Activated CD4-positive, alpha-beta memory T cell treated with anti-CD3 and anti-CD28 coated beads for 36 hours (primary cell): ENCODE data around the gene MLC1. TPM values are rescaled to one million over a fixed set of nuclear protein-coding genes. Genes with fewer than 3 reads are reported as not detected.

Experiments
- CTCF ChIA-PET: fragments of 350-600 bp; sonication (Branson Sonifier 250); formaldehyde crosslinking; loops from one replicate; lab custom pipeline; 2021; ENCODE audit warnings: antibody characterized with exemption, inconsistent platforms; lab: Charles Lee
- POLR2A ChIA-PET: fragments of 350-600 bp; sonication (Branson Sonifier 250); formaldehyde crosslinking; loops from one replicate; lab custom pipeline; 2021; ENCODE audit warnings: antibody characterized with exemption; lab: Charles Lee
- DNase-seq: peaks from one replicate; pipeline ENCODE4 v3.0.0-alpha.2; 2020
- H3K27ac Mint-ChIP-seq: one replicate; pipeline ENCODE4 v1.8.0; 2021; ENCODE audit warnings: mixed read lengths
- H3K27me3 Mint-ChIP-seq: one replicate; pipeline ENCODE4 v1.8.0; 2021; ENCODE audit warnings: mixed read lengths
- H3K36me3 Mint-ChIP-seq: one replicate; pipeline ENCODE4 v1.8.0; 2021; ENCODE audit warnings: mixed read lengths
- H3K4me1 Mint-ChIP-seq: one replicate; pipeline ENCODE4 v1.8.0; 2021; ENCODE audit warnings: low read depth, mixed read lengths
- H3K4me3 Mint-ChIP-seq: one replicate; pipeline ENCODE4 v1.8.0; 2021; ENCODE audit warnings: mild to moderate bottlenecking, mixed read lengths
- H3K9me3 Mint-ChIP-seq: one replicate; pipeline ENCODE4 v1.8.0; 2021; ENCODE audit warnings: mixed read lengths
- intact Hi-C: fragments of 100-400 bp; cut with micrococcal nuclease; formaldehyde crosslinking; loops from one replicate; pipeline ENCODE4 v1.15.1; 2023
- total RNA-seq, 2 experiments: library from RNA; stranded (reverse); gene quantifications; one replicate each; pipeline ENCODE4 v1.2.3, GENCODE V29; 2021

The MLC1 gene
- total RNA-seq, 2 experiments from 2014 or later = not detected

DNA sequence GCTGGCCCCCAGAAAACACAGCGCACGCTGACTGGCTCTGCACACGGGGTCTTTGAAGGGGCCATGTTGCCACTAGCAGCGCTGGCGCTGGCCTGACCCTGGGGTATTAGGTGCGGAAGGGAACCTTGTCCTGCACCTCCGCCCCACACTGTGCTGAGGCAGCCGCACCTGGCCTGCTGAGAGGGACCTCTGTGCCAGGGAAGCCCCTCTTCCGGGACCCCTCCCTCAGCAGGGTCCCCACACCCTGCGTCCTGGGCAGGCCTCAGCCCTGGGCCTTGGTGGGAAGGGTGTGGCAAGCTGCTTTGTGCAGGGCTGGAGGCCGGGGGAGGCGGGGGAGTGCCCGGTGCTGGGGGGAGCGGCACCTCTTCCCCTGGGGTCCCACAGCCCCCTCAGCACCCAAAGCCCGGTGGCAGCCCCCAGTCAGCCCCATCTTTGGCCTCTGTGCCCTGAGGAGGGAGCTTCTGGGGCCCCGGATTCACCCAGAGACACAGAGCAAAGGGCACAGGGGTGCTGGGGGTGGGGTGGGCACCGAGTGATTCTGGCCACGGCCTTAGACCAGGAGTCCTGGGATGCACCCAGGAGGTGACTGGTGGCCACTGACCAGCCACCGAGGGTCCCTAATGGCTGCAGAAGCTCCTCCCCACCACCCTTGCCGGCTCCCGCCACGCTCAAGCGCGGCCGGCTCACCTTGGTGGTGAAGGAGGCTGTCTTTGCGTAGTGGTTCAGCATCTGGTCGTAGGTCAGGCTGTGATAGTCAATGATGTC is 38.6 kb downstream of the MLC1 start:
- intact Hi-C loops = no loop called here
- DNase-seq = no peak
- CTCF ChIA-PET = no interaction called here
- Mint-ChIP-seq H3K4me1 (peaks cover 6% of the 10 kb centered on the region), H3K27ac (no peak overlapping the region), H3K4me3 (no peak overlapping the region), H3K27me3 (peaks cover 24% of the 10 kb centered on the region), H3K36me3 (no peaks in the 10 kb centered on the region), H3K9me3 (no peaks in the 10 kb centered on the region)
- POLR2A ChIA-PET = no interaction called here

DNA sequence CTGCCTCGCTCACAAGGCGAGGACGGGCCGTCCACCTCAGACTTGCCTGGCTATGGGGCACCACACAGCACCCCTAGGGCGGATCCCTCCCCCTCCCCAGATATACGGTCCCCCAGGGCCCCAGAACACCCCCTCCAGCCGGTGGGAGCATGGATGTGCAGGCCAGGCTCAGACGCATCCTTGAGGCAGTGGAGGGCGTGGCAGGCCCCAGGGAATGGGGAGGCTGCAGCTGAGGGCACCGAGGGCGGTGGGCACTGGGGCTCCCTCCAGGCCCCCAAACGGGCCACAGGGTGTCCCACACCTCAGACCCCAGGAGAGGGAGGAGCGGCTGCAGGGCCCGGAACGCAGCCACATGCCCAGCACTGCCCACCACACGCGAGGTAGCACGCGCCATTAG is 39.2 kb downstream of the MLC1 start:
- Mint-ChIP-seq H3K9me3 (no peaks in the 10 kb centered on the region), H3K27ac (no peak overlapping the region), H3K4me1 (peaks cover 6% of the 10 kb centered on the region), H3K36me3 (no peaks in the 10 kb centered on the region), H3K27me3 (peaks cover 24% of the 10 kb centered on the region), H3K4me3 (no peak overlapping the region)
- intact Hi-C loops = no loop called here
- POLR2A ChIA-PET = no interaction called here
- no peak for DNase-seq
- CTCF ChIA-PET = no interaction called here

DNA sequence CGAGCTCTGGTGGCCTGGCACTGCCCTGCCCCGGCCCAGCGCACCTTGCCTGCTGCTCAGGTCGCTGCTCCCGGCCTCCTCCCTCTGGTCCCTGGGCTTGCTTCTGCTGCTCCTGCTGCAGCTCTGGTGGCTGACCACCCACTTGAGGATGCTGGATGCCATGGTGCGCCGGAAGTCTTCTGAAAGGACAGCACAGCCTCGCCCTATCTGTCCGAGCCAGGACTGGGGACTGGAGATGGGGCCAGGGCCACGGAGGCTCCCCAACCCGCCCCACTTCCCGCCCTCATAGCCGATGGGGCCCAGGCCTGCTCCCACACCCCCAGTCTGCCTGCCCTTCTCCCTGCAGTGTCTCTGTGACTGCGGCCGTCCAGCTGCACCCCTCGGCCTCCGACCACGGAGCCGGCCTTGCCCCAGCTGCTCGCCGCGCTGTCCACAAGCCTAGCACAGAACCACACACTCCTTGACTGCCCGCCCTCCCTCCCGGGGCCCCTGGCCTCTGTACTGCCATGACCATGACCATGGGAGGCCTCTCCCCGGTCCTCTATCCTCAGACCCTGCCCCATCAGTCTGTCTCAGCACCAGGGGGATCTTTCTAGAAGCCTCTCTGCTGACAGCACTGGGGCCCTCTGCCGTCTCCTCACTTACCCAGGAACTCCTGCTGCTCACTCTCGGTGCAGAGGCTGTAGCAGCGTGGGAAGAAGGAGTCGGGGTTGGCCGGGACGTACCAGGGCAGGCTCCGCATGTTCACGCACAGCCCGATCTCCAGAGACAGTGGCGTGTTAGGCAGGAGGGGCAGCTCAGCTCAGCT is 39.8 kb downstream of the MLC1 start:
- no peaks in the 10 kb centered on the region for H3K36me3 Mint-ChIP-seq
- intact Hi-C loops = no loop called here
- POLR2A ChIA-PET = no interaction called here
- H3K27ac Mint-ChIP-seq = no peak overlapping the region
- CTCF ChIA-PET = no interaction called here
- no peak overlapping the region for H3K4me3 Mint-ChIP-seq
- H3K4me1 Mint-ChIP-seq = peaks cover 6% of the 10 kb centered on the region
- H3K9me3 Mint-ChIP-seq = no peaks in the 10 kb centered on the region
- peaks cover 24% of the 10 kb centered on the region for H3K27me3 Mint-ChIP-seq
- no peak for DNase-seq

DNA sequence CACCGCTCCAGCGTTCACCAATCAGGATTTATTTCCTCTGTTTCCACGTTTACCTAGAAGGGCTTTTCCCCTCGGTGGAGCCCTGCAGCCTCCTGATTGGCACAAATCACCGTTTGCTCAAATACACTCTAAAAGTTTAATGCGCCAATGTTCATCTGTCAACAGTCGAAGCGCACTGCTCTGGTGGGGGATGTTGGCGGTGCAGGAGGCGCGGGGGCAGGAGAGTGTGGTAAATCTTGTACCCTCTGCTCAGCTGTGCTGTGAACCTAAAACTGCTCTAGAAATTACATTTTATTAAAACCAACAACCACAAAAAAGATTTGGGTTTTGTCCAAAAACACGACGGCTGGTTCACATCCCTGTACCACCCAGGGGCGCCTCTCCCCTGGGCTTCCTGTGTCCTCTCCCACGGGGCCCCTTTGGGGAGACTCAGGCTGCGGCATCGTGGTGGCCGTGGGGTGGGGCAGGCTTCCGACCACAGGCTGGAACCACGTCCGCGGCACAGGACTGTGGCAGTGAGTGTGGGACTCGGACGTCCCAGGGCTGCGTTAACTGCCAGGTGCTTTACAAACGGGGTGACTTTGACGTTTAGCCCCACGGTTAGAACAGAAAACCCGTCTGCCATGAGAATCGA is 40.6 kb downstream of the MLC1 start:
- ChIA-PET POLR2A (interaction anchor here (0.6 kb wide), 1 partner anchor 20 kb away, joined by 3 read pairs; no protein-coding TSS in a partner anchor), CTCF (no interaction called here)
- Mint-ChIP-seq H3K9me3 (no peaks in the 10 kb centered on the region), H3K27me3 (peaks cover 24% of the 10 kb centered on the region), H3K27ac (no peak overlapping the region), H3K4me1 (peaks cover 6% of the 10 kb centered on the region), H3K4me3 (no peak overlapping the region), H3K36me3 (no peaks in the 10 kb centered on the region)
- no peak for DNase-seq
- intact Hi-C loops = no loop called here

DNA sequence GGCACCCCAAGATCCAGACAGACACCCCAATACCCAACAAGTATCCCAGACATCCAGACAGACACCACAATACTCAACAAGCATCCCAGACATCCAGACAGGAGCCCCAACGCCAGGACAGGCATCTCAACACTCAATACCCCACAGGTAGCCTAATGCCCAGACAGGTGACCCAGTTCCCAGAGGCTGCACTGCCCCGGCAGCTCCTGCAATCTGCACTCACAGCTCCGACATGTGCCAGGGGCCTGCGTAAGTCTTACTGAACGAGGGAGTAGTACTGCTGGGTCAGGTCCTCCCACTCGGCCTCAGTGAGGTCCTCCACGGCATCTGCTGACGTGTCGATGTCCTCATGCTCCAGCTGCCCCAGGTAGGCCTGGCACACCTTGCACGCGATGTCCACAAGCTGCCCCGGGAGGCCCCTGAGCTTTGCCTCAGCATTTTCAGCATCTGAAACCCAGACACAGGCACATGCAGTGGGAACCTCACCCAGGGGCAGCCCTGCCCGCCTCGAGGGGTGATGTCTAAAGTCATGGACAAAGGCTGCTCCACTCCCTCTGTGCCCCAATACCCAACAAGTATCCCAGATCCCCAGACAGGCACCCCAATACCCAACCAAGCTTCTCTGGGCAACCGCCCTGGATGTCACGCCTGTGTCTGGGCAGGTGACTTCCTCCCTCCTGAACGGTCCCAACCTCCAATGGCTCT is 43.7 kb downstream of the MLC1 start:
- Mint-ChIP-seq H3K27me3 (peaks cover 24% of the 10 kb centered on the region), H3K36me3 (no peaks in the 10 kb centered on the region), H3K27ac (no peak overlapping the region), H3K9me3 (peaks cover 5% of the 10 kb centered on the region), H3K4me1 (peaks cover 6% of the 10 kb centered on the region), H3K4me3 (no peak overlapping the region)
- no peak for DNase-seq
- intact Hi-C loops = no loop called here
- CTCF ChIA-PET = interaction anchor here (0.8 kb wide), 1 partner anchor 111 kb away, joined by 3 read pairs; no protein-coding TSS in a partner anchor
- POLR2A ChIA-PET = no interaction called here

DNA sequence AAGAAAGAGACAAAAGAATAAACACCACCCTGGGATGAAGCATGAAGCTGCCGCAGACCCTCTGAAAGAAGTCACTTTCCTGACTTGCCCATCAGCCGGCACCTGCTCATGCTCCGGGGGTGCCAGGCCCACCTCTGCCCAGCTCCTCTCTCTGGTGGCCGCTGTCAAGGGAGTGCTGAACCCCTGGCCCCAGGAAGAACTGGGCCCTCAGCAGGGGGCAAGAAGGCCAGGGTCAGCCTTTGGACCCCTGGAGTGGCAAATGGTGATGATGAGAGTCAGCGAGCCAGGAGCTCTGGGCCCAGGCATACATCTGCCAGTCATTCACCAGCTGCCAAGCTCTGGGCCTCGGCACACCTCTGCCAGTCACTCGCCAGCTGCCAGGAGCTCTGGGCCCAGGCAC is 44.5 kb downstream of the MLC1 start:
- no peak overlapping the region for H3K27ac Mint-ChIP-seq
- H3K9me3 Mint-ChIP-seq = peaks cover 5% of the 10 kb centered on the region
- H3K36me3 Mint-ChIP-seq = no peaks in the 10 kb centered on the region
- H3K27me3 Mint-ChIP-seq = peaks cover 24% of the 10 kb centered on the region
- intact Hi-C loops = no loop called here
- H3K4me1 Mint-ChIP-seq = peaks cover 6% of the 10 kb centered on the region
- H3K4me3 Mint-ChIP-seq = no peak overlapping the region
- no peak for DNase-seq
- CTCF ChIA-PET = no interaction called here
- POLR2A ChIA-PET = no interaction called here

DNA sequence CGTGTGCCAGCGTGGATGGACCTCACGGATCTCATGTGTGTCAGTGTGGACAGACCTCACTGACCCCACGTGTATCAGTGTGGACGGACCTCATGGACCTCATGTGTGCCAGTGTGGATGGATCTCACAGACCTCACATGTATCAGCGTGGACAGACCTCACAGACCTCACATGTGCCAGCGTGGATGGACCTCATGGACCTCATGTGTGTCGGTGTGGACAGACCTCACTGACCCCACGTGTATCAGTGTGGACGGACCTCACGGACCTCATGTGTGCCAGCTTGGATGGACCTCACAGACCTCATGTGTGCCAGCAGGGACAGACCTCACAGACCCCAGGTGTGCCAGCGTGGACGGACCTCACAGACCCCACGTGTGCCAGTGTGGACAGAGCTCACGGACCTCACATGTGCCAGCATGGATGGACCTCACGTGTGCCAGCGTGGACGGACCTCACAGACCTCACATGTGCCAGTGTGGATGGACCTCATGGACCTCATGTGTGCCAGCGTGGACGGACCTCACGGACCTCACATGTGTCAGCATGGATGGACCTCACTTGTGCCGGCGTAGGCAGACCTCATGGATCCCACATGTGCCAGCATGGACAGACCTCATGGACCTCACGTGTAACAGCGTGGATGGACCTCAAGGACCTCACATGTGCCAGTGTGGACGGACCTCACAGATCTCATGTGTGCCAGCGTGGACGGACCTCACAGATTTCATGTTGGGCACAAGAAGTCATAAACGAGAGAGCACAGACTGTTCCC is 45.4 kb downstream of the MLC1 start:
- peaks cover 5% of the 10 kb centered on the region for H3K9me3 Mint-ChIP-seq
- peaks cover 9% of the 10 kb centered on the region for H3K4me1 Mint-ChIP-seq
- intact Hi-C loops = no loop called here
- CTCF ChIA-PET = no interaction called here
- no peak overlapping the region for H3K4me3 Mint-ChIP-seq
- DNase-seq = no peak
- POLR2A ChIA-PET = no interaction called here
- no peaks in the 10 kb centered on the region for H3K36me3 Mint-ChIP-seq
- no peak overlapping the region for H3K27ac Mint-ChIP-seq
- H3K27me3 Mint-ChIP-seq = peaks cover 23% of the 10 kb centered on the region

DNA sequence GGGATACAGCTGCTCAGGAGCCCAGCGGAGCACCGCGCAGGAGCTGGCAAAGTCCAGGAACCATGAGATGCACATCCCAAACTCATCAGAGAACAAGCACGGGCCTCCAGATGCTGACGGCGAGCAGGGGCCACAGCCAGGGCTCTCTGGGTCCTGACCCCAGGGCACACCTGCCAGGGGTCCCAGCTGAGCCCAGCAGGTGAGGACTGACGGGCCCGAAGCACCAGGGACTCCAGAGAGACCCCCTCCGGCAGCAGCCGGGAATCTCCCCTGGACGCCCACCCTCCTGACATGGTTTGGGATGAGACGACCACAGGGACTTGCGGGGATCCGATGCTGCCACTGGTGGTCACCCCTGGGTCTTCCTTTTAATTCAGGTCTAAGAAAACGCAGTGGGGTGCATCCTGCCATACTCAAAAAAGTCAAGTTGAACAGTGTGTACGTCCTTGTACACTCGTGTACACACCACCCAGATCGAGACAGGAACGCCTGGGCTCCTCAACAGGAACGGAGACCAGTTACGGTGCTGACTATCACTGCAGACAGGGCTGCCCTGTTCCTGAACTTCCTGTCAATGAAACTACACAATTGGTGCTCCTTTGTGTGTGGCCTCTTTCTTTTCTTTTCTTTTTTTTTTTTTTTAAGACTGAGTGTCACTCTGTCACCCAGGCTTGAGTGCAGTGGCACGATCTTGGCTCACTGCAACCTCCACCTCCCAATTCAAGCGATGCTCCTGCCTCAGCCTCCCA is 49.1 kb downstream of the MLC1 start:
- no peaks in the 10 kb centered on the region for H3K36me3 Mint-ChIP-seq
- intact Hi-C loops = no loop called here
- H3K4me1 Mint-ChIP-seq = peaks cover 7% of the 10 kb centered on the region
- ChIA-PET POLR2A (no interaction called here), CTCF (interaction anchor here (1.8 kb wide), 1 partner anchor 105 kb away, joined by 11 read pairs; no protein-coding TSS in a partner anchor)
- no peak for DNase-seq
- peaks cover 5% of the 10 kb centered on the region for H3K9me3 Mint-ChIP-seq
- H3K27me3 Mint-ChIP-seq = peaks cover 16% of the 10 kb centered on the region
- H3K27ac Mint-ChIP-seq = no peak overlapping the region
- no peak overlapping the region for H3K4me3 Mint-ChIP-seq

DNA sequence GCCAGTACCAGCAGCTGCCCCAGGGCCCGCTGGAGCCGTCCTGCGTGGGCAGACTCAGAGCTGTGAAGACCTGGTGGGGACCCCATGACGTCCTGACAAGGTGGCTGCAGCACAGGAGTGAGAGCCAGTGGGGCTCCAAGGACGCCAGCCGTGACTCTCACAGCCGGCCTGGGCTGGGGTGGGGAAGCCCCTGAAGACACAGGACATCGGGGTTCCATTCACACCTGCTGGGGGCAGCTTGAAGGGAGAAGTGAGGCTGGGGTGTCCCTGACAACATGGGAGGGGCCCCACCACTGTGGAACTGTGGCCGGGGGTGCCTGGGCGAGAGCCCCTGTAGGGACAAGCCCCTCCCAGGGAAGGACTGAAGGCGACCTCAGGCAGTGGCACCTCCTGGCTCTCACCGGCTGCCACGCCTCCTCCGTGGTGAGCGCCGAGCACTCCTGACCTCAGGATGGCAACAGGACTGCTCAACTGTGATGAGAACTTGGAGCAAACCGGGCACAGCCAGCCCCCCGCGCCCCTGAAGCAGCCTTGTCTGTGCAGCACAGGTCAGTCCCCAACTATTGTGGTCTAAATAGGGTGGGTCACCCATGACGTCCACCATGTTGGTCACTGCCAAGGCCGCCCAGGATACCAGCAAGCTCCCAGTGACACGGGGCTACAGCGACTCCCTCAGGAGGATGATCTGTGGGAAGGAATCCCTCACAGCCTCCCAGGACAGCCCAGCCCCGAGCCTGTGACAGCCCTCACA is 49.9 kb downstream of the MLC1 start:
- H3K9me3 Mint-ChIP-seq = peaks cover 5% of the 10 kb centered on the region
- CTCF ChIA-PET = interaction anchor here (1.8 kb wide), 1 partner anchor 104 kb away, joined by 11 read pairs; no protein-coding TSS in a partner anchor
- peaks cover 16% of the 10 kb centered on the region for H3K27me3 Mint-ChIP-seq
- intact Hi-C loops = no loop called here
- H3K4me1 Mint-ChIP-seq = peaks cover 7% of the 10 kb centered on the region
- H3K4me3 Mint-ChIP-seq = no peak overlapping the region
- POLR2A ChIA-PET = interaction anchor here (0.6 kb wide), 1 partner anchor 119 kb away, joined by 4 read pairs; no protein-coding TSS in a partner anchor
- no peaks in the 10 kb centered on the region for H3K36me3 Mint-ChIP-seq
- no peak for DNase-seq
- H3K27ac Mint-ChIP-seq = no peak overlapping the region
